ENCODE data around the gene LMBRD2. TPM values are rescaled to one million over a fixed set of nuclear protein-coding genes. Genes with fewer than 3 reads are reported as not detected.
A peak's percentile ranks its signal among the peaks of the same experiment; 100 is the strongest.

The LMBRD2 gene
- total and polyA plus RNA-seq, 2 donors (not counting 3 experiments of a cell fraction or from before 2014, with no cell fraction given): 1.2 to 5.2 TPM

DNA sequence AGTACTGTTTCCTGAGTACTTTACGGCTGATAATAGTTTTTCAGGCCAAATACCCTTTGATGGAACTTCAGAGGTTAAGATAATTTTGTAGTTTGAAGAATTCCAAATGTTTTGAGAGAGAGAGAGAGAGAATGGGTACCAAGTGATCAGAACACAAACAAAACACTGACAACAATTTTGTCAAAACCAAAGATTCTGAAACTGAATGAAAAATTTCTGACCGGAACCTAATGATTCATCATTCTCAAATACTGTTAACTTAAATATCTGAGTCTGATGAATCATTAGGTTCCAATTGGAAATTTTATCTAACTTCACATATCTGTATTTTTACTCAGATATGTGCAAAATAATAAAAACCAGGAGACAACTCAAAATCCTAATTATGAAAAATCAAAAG lies 4.0 kb downstream of the LMBRD2 start:
- Histone ChIP-seq H4K20me1 (replicated peaks; ENCODE audit: control insufficient read depth, extremely low read depth, insufficient read depth, low read length) (no peaks in the 10 kb centered on the region), H3K27ac (ENCODE audit: insufficient read depth, low read depth, low read length) (peak overlapping the region; percentile 25), H3K4me2 (ENCODE audit: insufficient read depth, low read length) (peak overlapping the region; percentile 72), H3K36me3 (ENCODE audit: control insufficient read depth in 2 of 2, extremely low read depth in 1 of 2, insufficient read depth in 2 of 2, low read length in 2 of 2) (no peaks in the 10 kb centered on the region), H3K79me2 (ENCODE audit: control insufficient read depth, insufficient read depth, low read length) (peaks cover 9% of the 10 kb centered on the region), H3K9me1 (replicated peaks; ENCODE audit: control insufficient read depth, extremely low read depth, insufficient read depth, low read length) (no peaks in the 10 kb centered on the region), H3K4me1 (ENCODE audit: control insufficient read depth, extremely low read depth, insufficient read depth, low read length) (peaks cover 10% of the 10 kb centered on the region), H3K4me3 (replicated peaks in 1 of 3; ENCODE audit: insufficient read depth in 1 of 3, low read depth in 1 of 3, low read length in 3 of 3) (peak overlapping the region in 2 of 3 experiments; percentile 21 to 24), H3K9ac (replicated peaks; ENCODE audit: extremely low read depth, insufficient read depth, low read length) (no peak overlapping the region), H3K27me3 (ENCODE audit: control insufficient read depth in 2 of 2, insufficient read depth in 2 of 2, low read length in 2 of 2) (no peaks in the 10 kb centered on the region), H2AFZ (ENCODE audit: low read depth, low read length) (no peak overlapping the region), H3K9me3 (replicated peaks; ENCODE audit: control insufficient read depth, insufficient read depth, low read length) (no peaks in the 10 kb centered on the region)
- TF ChIP-seq POLR2A (IDR thresholded peaks at IDR 0.05; ENCODE audit: low read depth, low read length) (no peak), EZH2 (IDR thresholded peaks at IDR 0.05; ENCODE audit: borderline replicate concordance, low read depth, low read length, severe bottlenecking) (no peak), FOS (IDR thresholded peaks at IDR 0.05; ENCODE audit: borderline replicate concordance, insufficient read depth, low read length) (peak; percentile 78)
- TF ChIP-seq, protein P1, sequence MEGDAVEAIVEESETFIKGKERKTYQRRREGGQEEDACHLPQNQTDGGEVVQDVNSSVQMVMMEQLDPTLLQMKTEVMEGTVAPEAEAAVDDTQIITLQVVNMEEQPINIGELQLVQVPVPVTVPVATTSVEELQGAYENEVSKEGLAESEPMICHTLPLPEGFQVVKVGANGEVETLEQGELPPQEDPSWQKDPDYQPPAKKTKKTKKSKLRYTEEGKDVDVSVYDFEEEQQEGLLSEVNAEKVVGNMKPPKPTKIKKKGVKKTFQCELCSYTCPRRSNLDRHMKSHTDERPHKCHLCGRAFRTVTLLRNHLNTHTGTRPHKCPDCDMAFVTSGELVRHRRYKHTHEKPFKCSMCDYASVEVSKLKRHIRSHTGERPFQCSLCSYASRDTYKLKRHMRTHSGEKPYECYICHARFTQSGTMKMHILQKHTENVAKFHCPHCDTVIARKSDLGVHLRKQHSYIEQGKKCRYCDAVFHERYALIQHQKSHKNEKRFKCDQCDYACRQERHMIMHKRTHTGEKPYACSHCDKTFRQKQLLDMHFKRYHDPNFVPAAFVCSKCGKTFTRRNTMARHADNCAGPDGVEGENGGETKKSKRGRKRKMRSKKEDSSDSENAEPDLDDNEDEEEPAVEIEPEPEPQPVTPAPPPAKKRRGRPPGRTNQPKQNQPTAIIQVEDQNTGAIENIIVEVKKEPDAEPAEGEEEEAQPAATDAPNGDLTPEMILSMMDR (IDR thresholded peaks at IDR 0.05; ENCODE audit: extremely low read depth in 1 of 2, insufficient read depth in 1 of 2, low read depth in 1 of 2, low read length in 2 of 2): no peak
- ChIA-PET CTCF (interaction anchor here (1.0 kb wide), 1 partner anchor 69 kb away, joined by 4 read pairs; no protein-coding TSS in a partner anchor), POLR2A (no interaction called here)
- dilution Hi-C loops (cut with MboI; ENCODE audit: extremely low pct_ligation_motif_present, low sequenced_read_pairs) (no loop called here), intact Hi-C loops (cut with micrococcal nuclease) (no loop called here)
- DNase-seq (ENCODE audit: low read depth, low spot score): peak; percentile 25
- peak; percentile 64 for FAIRE-seq
- no TSS peak for BruUV-seq (replicated peaks)

DNA sequence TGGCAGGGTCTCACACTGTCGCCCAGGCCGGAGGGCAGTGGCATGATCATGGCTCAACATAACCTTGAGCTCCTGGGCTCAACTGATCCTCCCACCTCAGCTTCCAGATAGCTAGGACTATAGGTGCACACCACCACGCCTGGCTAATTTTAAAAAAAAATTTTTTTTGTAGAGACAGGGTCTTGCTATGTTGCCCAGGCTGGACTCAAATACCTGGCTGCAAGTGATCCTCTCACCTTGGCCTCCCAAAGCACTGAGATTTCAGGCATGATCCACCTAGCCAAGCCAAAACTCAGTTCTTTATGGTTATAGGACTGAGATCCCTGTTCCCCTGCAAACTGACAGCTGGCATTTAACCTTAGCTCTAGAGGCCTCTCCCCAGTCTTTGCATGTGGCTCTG lies 5.3 kb downstream of the LMBRD2 start:
- intact Hi-C loops (cut with micrococcal nuclease): no loop called here
- no peak for FAIRE-seq
- Histone ChIP-seq H3K9ac (replicated peaks; ENCODE audit: extremely low read depth, insufficient read depth, low read length) (no peak overlapping the region), H3K27ac (ENCODE audit: insufficient read depth, low read depth, low read length) (no peak overlapping the region), H3K9me1 (replicated peaks; ENCODE audit: control insufficient read depth, extremely low read depth, insufficient read depth, low read length) (no peaks in the 10 kb centered on the region), H2AFZ (ENCODE audit: low read depth, low read length) (no peak overlapping the region), H3K9me3 (replicated peaks; ENCODE audit: control insufficient read depth, insufficient read depth, low read length) (no peaks in the 10 kb centered on the region), H3K79me2 (ENCODE audit: control insufficient read depth, insufficient read depth, low read length) (peaks cover 4% of the 10 kb centered on the region), H3K4me3 (replicated peaks in 1 of 3; ENCODE audit: insufficient read depth in 1 of 3, low read depth in 1 of 3, low read length in 3 of 3) (no peak overlapping the region), H3K4me1 (ENCODE audit: control insufficient read depth, extremely low read depth, insufficient read depth, low read length) (peaks cover 10% of the 10 kb centered on the region), H3K4me2 (ENCODE audit: insufficient read depth, low read length) (no peak overlapping the region), H3K27me3 (ENCODE audit: control insufficient read depth in 2 of 2, insufficient read depth in 2 of 2, low read length in 2 of 2) (no peaks in the 10 kb centered on the region), H3K36me3 (ENCODE audit: control insufficient read depth in 2 of 2, extremely low read depth in 1 of 2, insufficient read depth in 2 of 2, low read length in 2 of 2) (no peaks in the 10 kb centered on the region), H4K20me1 (replicated peaks; ENCODE audit: control insufficient read depth, extremely low read depth, insufficient read depth, low read length) (no peaks in the 10 kb centered on the region)
- ChIA-PET POLR2A (no interaction called here), CTCF (no interaction called here)
- BruUV-seq (replicated peaks): no TSS peak
- no peak for DNase-seq (ENCODE audit: low read depth, low spot score)
- TF ChIP-seq FOS (IDR thresholded peaks at IDR 0.05; ENCODE audit: borderline replicate concordance, insufficient read depth, low read length) (no peak), MYC (IDR thresholded peaks at IDR 0.05; ENCODE audit: low read depth, low read length) (no peak), JUN (IDR thresholded peaks at IDR 0.05; ENCODE audit: borderline replicate concordance, insufficient read depth, insufficient read length, low read depth) (no peak), POLR2AphosphoS5 (IDR thresholded peaks at IDR 0.05; ENCODE audit: insufficient read depth, low read depth, low read length) (no peak), GATA2 (IDR thresholded peaks at IDR 0.05; ENCODE audit: insufficient read depth, insufficient read length, low read depth, low read length) (no peak), EZH2 (IDR thresholded peaks at IDR 0.05; ENCODE audit: borderline replicate concordance, low read depth, low read length, severe bottlenecking) (no peak), POLR2A (IDR thresholded peaks at IDR 0.05; ENCODE audit: low read depth, low read length) (no peak)
- TF ChIP-seq, protein P2, sequence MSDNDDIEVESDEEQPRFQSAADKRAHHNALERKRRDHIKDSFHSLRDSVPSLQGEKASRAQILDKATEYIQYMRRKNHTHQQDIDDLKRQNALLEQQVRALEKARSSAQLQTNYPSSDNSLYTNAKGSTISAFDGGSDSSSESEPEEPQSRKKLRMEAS (IDR thresholded peaks at IDR 0.05; ENCODE audit: insufficient read depth, insufficient read length): no peak
- TF ChIP-seq, protein P1 (IDR thresholded peaks at IDR 0.05; ENCODE audit: extremely low read depth in 1 of 2, insufficient read depth in 1 of 2, low read depth in 1 of 2, low read length in 2 of 2): no peak
- dilution Hi-C loops (cut with MboI; ENCODE audit: extremely low pct_ligation_motif_present, low sequenced_read_pairs): no loop called here

All from endothelial cell of umbilical vein (primary cell).